Ascending aorta (tissue), 2 donors: ENCODE measurements around the gene PARP11. TPM values are rescaled to one million over a fixed set of nuclear protein-coding genes. Genes with fewer than 3 reads are reported as not detected.

ENCODE experiments used
- DNase-seq, 2 donors: peaks; one replicate each; pipeline ENCODE4 v3.0.0-alpha.2; 2019; ENCODE audit warnings: low spot score in 2 of 2
- H3K27ac ChIP-seq, 2 donors: fragments of 200-600 bp; sonication (generic); one replicate each; pipeline ENCODE4 v1.5.1; 2016 to 2017; ENCODE audit warnings: mild to moderate bottlenecking in 1 of 2
- H3K27me3 ChIP-seq: fragments of 200-600 bp; sonication (generic); one replicate; pipeline ENCODE4 v1.5.1; 2017
- H3K36me3 ChIP-seq, 2 donors: fragments of 200-600 bp; sonication (generic); one replicate each; pipeline ENCODE4 v1.5.1; 2016
- H3K4me1 ChIP-seq, 2 donors: fragments of 200-600 bp; sonication (generic); one replicate each; pipeline ENCODE4 v1.5.1; 2016 to 2017; ENCODE audit warnings: mild to moderate bottlenecking in 1 of 2
- H3K4me3 ChIP-seq, 2 donors: fragments of 200-600 bp; sonication (generic); one replicate each; pipeline ENCODE4 v1.5.1; 2016 to 2017; ENCODE audit warnings: mild to moderate bottlenecking in 1 of 2
- H3K9me3 ChIP-seq, 2 donors: fragments of 200-600 bp; sonication (generic); one replicate each; pipeline ENCODE4 v1.5.1; 2016
- CTCF ChIP-seq, 3 experiments: fragments of 200-600 bp in 2 of 3; fragments of 450-650 bp in 1 of 3; sonication (generic) in 2 of 3; IDR thresholded peaks; one replicate each; pipeline ENCODE4 v1.5.1; 2016 to 2019; ENCODE audit warnings: antibody characterized with exemption in 3 of 3, mild to moderate bottlenecking in 1 of 3, moderate library complexity in 1 of 3
- intact Hi-C: fragments of 100-400 bp; cut with DNase I; formaldehyde crosslinking; loops from one replicate; pipeline ENCODE4 v1.15.1; 2023
- total RNA-seq: library from RNA; depleted of rRNA; stranded (reverse); fragments of >200 nt; gene quantifications from one replicate; pipeline ENCODE4 v1.1.0, GENCODE V29; 2016

The PARP11 gene
- total RNA-seq, 1 donor from 2014 or later: 4.2 TPM

- H3K27me3 ChIP-seq: no peaks in the 10 kb centered on the region
- H3K36me3 ChIP-seq: no peaks in the 10 kb centered on the region
- no peak overlapping the region for H3K4me3 ChIP-seq
- no peak overlapping the region for H3K27ac ChIP-seq
- intact Hi-C loops: no loop called here
- TF ChIP-seq CTCF (IDR thresholded peaks at IDR 0.05): no peak
- no peaks in the 10 kb centered on the region for H3K4me1 ChIP-seq
- DNase-seq: no peak
- no peaks in the 10 kb centered on the region for H3K9me3 ChIP-seq
These were observed 40.1 kb upstream of the PARP11 start for GRCh38 chr12:3913278-3913677.

GRCh38 chr12:3912863-3913262 is 39.7 kb upstream of the PARP11 start:
- no peak for TF ChIP-seq CTCF (IDR thresholded peaks at IDR 0.05)

GRCh38 chr12:3911409-3911808 is 38.2 kb upstream of the PARP11 start:
- no peak for DNase-seq
- TF ChIP-seq CTCF (IDR thresholded peaks at IDR 0.05): no peak
- Histone ChIP-seq H3K36me3 (no peaks in the 10 kb centered on the region), H3K9me3 (no peaks in the 10 kb centered on the region), H3K4me3 (no peak overlapping the region), H3K27ac (no peak overlapping the region), H3K4me1 (no peaks in the 10 kb centered on the region), H3K27me3 (no peaks in the 10 kb centered on the region)
- intact Hi-C loops: no loop called here

More at GRCh38 chr12:3912863-3913262, 39.7 kb upstream of the PARP11 start:
- Histone ChIP-seq H3K36me3 (no peaks in the 10 kb centered on the region), H3K27ac (no peak overlapping the region), H3K4me1 (no peaks in the 10 kb centered on the region), H3K27me3 (no peaks in the 10 kb centered on the region), H3K9me3 (no peaks in the 10 kb centered on the region), H3K4me3 (no peak overlapping the region)
- intact Hi-C loops: no loop called here
- no peak for DNase-seq

- Histone ChIP-seq H3K36me3 (no peaks in the 10 kb centered on the region), H3K4me1 (no peaks in the 10 kb centered on the region), H3K27ac (no peak overlapping the region), H3K4me3 (no peak overlapping the region), H3K9me3 (no peaks in the 10 kb centered on the region), H3K27me3 (no peaks in the 10 kb centered on the region)
- intact Hi-C loops: no loop called here
- no peak for DNase-seq
- TF ChIP-seq CTCF (IDR thresholded peaks at IDR 0.05): no peak
These were observed 32.5 kb upstream of the PARP11 start for GRCh38 chr12:3905664-3906063.

GRCh38 chr12:3904999-3905398 is 31.8 kb upstream of the PARP11 start:
- TF ChIP-seq CTCF (IDR thresholded peaks at IDR 0.05): no peak
- H3K4me1 ChIP-seq: no peaks in the 10 kb centered on the region
- no peaks in the 10 kb centered on the region for H3K36me3 ChIP-seq
- no peak overlapping the region for H3K4me3 ChIP-seq
- no peak for DNase-seq
- H3K27ac ChIP-seq: no peak overlapping the region
- intact Hi-C loops: no loop called here
- H3K27me3 ChIP-seq: no peaks in the 10 kb centered on the region
- H3K9me3 ChIP-seq: no peaks in the 10 kb centered on the region

- H3K9me3 ChIP-seq: no peaks in the 10 kb centered on the region
- H3K4me3 ChIP-seq: no peak overlapping the region
- no peak overlapping the region for H3K27ac ChIP-seq
- no peak for DNase-seq
- H3K4me1 ChIP-seq: no peaks in the 10 kb centered on the region
- intact Hi-C loops: no loop called here
- H3K27me3 ChIP-seq: no peaks in the 10 kb centered on the region
- no peaks in the 10 kb centered on the region for H3K36me3 ChIP-seq
- no peak for TF ChIP-seq CTCF (IDR thresholded peaks at IDR 0.05)
These were observed 29.7 kb upstream of the PARP11 start for GRCh38 chr12:3902921-3903320.
